CD1c-positive myeloid dendritic cell (primary cell): ENCODE measurements around the gene CLTCL1.

Source experiments
- DNase-seq: peaks from one replicate; pipeline ENCODE4 v3.0.0-alpha.2; 2016; ENCODE audit errors: extremely low spot score

Gene CLTCL1

GRCh38 chr22:19150482-19151328 is 140.8 kb downstream of the CLTCL1 start:
- DNase-seq: no peak

GRCh38 chr22:19149991-19150390 is 141.5 kb downstream of the CLTCL1 start, which contains the start of gene GSC2:
Gene GSC2, minus strand, starts transcription at chr22:19150292. Its CDS starts 9 bp downstream, at chr22:19150283.
- DNase-seq: no peak

GRCh38 chr22:19149047-19149883 is 142.3 kb downstream of the CLTCL1 start:
- DNase-seq: peak; percentile 18

GRCh38 chr22:19148417-19149046 is 143.0 kb downstream of the CLTCL1 start:
- no peak for DNase-seq

GRCh38 chr22:19147195-19147780 is 144.2 kb downstream of the CLTCL1 start:
- no peak for DNase-seq

GRCh38 chr22:19146215-19146968 is 145.1 kb downstream of the CLTCL1 start:
- no peak for DNase-seq

GRCh38 chr22:19143967-19144400 is 147.5 kb downstream of the CLTCL1 start:
- DNase-seq: peak; percentile 40

- no peak for DNase-seq
Observed at GRCh38 chr22:19143212-19143611, 148.3 kb downstream of the CLTCL1 start.

GRCh38 chr22:19142394-19142793 is 149.1 kb downstream of the CLTCL1 start:
- DNase-seq: no peak

GRCh38 chr22:19139974-19140373 is 151.5 kb downstream of the CLTCL1 start:
- DNase-seq: no peak

- DNase-seq: no peak
Observed at GRCh38 chr22:19139001-19139356, 152.5 kb downstream of the CLTCL1 start.

- no peak for DNase-seq
Observed at GRCh38 chr22:19138217-19139000, 153.1 kb downstream of the CLTCL1 start.

GRCh38 chr22:19137384-19138216 is 153.9 kb downstream of the CLTCL1 start:
- no peak for DNase-seq

- DNase-seq: no peak
Observed at GRCh38 chr22:19136915-19137314, 154.6 kb downstream of the CLTCL1 start.

- DNase-seq: no peak
Observed at GRCh38 chr22:19134874-19135273, 156.6 kb downstream of the CLTCL1 start.

GRCh38 chr22:19134176-19134831 is 157.2 kb downstream of the CLTCL1 start:
- no peak for DNase-seq

- no peak for DNase-seq
Observed at GRCh38 chr22:19133561-19133960, 158.0 kb downstream of the CLTCL1 start.

GRCh38 chr22:19132693-19133400 is 158.7 kb downstream of the CLTCL1 start:
- DNase-seq: no peak
